IPS-18c (cell line): Measurements from ENCODE around the gene METAP2.
"Not testable (repeated sequence)": the region's sequence is repeated elsewhere in the genome, so short reads cannot be mapped to it uniquely, and the experiment has no call there.

Experiments
- H3K4me3 ChIP-seq: 2 replicates; pipeline ENCODE4 v1.7.0; 2013; ENCODE audit warnings: low read depth, mild to moderate bottlenecking, low read length, moderate library complexity; ENCODE audit not compliant: insufficient read depth
- H3K9me3 ChIP-seq: one replicate; pipeline ENCODE4 v1.6.1; 2013; ENCODE audit warnings: mild to moderate bottlenecking, low read length, moderate library complexity; ENCODE audit not compliant: control insufficient read depth, insufficient read depth

Gene METAP2

DNA sequence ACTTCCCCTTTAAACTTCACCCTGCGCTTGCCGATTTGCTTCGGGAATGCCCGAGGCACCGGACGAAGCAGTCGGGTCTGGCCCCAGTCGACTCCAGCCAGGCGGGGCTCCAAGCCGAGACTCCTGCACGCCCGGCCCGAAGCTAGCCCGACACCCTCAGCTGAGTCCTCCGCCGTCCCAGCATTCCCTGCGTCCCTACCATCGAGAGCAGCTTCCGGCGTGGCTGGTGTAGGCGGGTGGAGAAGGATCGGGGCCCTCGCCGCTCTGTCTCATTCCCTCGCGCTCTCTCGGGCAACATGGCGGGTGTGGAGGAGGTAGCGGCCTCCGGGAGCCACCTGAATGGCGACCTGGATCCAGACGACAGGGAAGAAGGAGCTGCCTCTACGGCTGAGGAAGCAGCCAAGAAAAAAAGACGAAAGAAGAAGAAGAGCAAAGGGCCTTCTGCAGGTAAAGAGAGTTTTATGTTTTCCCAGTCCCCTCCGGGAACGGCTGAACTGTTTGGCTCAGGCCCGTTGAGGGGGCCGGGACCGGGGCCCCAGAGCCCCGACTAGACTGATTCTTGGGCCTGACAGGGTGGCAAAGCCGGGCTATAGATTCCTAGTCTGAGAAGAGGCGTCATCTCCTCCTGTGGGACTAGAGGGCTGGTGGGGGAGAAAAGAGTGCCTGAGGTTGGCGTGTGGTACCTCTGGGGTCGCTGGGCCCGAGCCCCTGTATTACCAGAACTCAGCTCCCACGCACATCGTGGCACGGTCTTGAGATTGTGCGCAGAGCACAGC lies at the start of gene METAP2:
TSS of gene METAP2 (plus strand) at position 269 of the 776 bp plus-strand sequence. CDS start at position 297, 28 bp downstream.
- H3K9me3 ChIP-seq, result no peaks in the 10 kb centered on the region
- H3K4me3 ChIP-seq, result peak within 1 kb of the TSS; percentile 88

DNA sequence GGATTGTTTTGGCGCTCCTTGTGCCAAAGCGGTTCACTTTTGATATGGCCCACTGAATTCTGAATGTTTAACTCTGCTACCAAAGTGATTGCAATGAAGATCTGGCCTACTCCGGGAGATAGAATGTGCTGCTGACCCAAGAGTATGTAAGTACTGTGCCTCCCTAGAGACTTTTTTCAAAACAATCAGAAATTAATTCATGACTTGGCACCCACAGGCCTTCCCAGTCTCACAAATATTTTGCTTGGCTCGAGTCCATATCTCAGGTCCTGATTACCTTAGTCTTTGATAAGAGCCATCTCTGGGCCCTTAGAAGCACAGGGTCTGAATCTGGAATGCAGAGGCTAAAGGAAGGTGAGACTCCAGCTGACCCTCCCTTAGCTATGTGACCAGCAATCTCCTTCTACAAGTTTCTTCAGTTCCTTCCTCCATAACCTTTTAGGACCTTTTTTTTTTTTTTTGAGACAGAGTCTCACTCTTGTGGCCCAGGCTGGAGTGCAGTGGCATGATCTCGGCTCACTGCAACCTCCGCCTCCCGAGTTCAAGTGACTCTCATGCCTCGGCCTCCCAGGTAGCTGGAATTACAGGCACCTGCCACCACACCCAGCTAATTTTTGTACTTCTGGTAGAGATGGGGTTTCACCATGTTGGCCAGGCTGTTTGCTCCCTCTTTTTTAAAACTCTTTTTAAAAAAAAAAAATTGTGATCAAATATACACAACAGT lies 49.5 kb upstream of the METAP2 start:
- H3K4me3 ChIP-seq, result no peak overlapping the region
- no peaks in the 10 kb centered on the region for H3K9me3 ChIP-seq

DNA sequence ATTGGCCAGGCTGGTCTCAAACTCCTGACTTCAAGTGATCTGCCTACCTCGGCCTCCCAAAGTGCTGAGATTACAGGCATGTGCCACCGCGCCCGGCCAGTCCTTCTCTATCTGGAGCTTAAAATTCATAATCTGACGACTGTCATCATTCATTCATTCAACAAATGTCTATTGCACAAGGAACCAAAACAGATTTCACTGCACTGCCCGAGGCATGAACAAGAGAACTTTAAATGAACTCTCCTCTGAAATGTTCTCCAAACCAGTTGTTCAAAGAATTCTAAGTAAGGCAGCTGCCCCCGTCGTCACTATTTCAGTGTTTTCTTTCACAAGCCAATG lies 44.8 kb upstream of the METAP2 start:
- Histone ChIP-seq H3K9me3 (no peaks in the 10 kb centered on the region), H3K4me3 (no peak overlapping the region)

- H3K4me3 ChIP-seq, result no peak overlapping the region
- H3K9me3 ChIP-seq, result no peaks in the 10 kb centered on the region
These were observed 42.8 kb upstream of the METAP2 start for GRCh38 chr12:95431120-95431519.

DNA sequence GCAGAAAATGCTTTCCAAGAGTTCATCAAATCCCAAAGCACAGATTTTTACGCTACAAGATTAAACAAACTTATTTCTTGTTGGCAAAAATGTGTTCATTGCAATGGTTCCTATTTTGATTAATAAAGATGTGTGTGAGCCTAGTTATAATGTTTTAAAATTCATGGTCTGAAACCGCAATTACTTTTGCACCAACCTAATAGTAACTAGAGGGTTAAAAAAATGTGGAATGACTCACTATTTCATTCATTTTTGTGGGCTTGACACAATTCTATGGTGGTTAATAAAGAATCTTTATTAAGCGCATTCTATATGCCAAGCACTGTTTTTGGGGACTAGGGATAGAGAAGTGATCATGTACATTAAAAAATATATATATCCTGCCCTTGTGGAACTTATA lies 38.6 kb upstream of the METAP2 start:
- Histone ChIP-seq H3K4me3 (no peak overlapping the region), H3K9me3 (no peaks in the 10 kb centered on the region)

DNA sequence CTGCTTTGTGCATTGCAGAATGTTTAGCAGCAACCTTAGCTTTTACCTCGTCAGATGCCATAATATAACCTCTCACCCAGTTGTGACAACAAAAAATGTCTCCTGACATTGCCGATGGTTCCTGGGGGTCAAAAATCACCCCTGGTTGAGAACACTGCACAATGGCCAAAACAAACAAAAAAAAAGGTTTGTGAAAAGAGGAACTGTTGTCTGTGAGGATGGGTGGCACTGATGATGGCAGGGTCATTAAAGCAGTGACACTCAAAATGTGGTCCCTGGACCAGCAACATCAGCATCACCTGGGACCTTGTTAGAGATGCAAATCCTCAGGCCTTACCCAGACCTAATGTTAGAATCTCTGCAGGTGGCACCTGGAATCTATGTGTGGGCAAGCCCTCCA lies 36.4 kb upstream of the METAP2 start:
- H3K4me3 ChIP-seq, result no peak overlapping the region
- no peaks in the 10 kb centered on the region for H3K9me3 ChIP-seq

DNA sequence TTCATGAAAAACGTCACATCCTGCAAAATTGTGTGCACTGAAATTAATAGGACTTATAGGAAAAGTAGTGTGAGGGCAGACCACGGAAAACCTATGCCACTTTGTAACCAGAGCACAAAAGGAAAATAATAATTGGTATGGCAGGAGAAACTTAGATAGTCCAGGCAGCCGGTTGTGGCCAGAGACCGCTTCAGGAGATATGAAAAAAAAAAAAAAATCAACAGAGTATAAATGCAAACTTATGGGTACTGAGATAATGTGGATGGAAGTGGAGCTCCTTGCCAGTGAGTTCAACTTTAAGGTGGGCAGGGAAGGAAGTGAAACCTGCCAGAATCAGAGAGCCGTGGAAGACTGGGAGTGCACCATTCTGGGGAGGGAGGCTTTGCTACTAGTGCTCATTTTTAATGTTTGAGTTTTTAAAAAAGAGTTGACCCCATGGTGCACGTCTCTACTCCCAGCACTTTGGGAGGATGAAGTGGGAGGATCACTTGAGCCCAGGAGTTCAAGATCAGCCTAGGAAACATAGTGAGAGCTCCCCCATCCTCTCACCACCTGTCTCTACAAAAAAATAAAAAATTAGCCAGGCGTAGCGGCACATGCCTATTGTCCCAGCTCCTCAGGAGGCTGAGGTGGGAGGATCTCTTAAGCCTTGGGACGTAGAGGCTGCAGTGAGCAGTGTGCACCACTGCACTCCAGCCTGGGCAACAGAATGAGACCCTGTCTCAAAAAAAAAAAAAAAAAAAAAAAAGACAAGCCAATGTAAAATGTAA lies 34.3 kb upstream of the METAP2 start:
- no peaks in the 10 kb centered on the region for H3K9me3 ChIP-seq
- H3K4me3 ChIP-seq, result no peak overlapping the region

- Histone ChIP-seq H3K9me3 (no peaks in the 10 kb centered on the region), H3K4me3 (no peak overlapping the region)
These were observed 33.6 kb upstream of the METAP2 start for GRCh38 chr12:95440401-95440800.

- peaks cover 2% of the 10 kb centered on the region for H3K9me3 ChIP-seq
- no peak overlapping the region for H3K4me3 ChIP-seq
These were observed 30.5 kb upstream of the METAP2 start for GRCh38 chr12:95443459-95443858.

DNA sequence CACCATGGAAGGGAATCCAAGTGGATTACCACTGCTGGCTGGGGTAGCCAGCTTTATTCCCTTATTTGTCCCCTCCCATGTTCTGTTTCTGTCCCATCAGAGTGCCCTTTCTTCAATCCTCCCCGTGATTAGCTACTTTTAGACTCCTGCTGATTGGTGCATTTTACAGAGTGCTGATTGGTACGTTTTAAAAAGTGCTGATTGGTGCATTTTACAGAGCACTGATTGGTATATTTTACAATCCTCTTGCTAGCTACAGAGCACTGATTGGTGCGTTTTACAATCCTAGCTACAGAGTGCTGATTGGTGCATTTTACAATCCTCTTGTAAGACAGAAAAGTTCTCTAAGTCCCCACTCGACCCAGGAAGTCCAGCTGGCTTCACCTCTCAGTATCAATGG lies 28.9 kb upstream of the METAP2 start:
- not testable (repeated sequence) for H3K9me3 ChIP-seq, H3K4me3 ChIP-seq

DNA sequence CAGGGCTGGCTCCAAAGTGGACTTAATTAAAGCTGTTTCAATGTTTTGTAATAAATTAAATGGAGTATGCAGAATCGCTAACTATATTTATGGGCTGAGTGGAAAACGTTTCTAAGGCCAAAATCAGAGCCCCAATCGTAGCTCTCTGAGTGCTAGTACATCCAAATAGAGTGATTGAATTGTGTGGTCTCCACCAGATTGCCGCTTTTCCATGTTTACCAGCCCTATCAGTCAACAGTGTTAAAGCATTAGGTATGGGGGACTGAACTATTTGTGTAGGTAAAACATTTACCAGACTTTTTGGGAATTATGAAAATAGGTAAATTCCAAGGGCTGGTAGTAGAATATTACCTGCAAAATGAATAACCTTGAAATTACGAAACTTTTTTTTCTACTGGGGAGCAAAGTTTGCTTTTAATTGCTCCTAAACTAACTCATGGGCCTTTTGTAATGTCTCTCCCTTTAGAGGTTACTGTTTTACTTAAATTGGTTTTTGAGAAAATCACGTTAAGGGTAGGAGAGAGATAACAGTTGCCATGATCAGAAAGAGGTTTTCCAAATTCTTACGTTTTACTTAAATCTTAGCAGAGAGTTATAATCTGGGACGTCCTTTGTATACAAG lies 28.0 kb upstream of the METAP2 start:
- H3K4me3 ChIP-seq, result peak overlapping the region; percentile 12; the same call in 1 of the 2 replicates
- H3K9me3 ChIP-seq, result peaks cover 2% of the 10 kb centered on the region

DNA sequence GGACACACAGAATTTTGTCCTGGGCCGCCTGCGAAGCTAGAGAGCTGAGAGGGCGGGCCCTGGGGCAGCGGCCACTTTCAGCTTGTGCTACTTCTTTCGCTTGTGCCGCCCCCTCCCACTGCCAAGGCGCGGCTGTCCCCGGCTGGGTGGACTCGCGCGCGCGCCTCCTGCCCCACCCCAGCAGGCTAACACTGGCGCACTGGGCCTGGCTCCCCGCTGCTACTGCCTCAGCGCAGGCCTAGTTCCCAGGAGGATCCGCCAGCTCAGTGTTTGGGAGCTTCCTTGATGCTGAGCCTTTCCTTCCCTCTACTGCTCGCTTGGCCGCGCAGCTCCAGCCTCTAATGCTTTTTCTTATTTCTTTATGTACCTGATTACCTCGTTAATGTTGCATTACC lies 27.4 kb upstream of the METAP2 start:
- Histone ChIP-seq H3K4me3 (peak overlapping the region; percentile 12; the same call in 1 of the 2 replicates), H3K9me3 (peaks cover 2% of the 10 kb centered on the region)

GRCh38 chr12:95449656-95450055 lies 24.3 kb upstream of the METAP2 start:
- H3K4me3 ChIP-seq, H3K9me3 ChIP-seq: not testable (repeated sequence)

- not testable (repeated sequence) for H3K4me3 ChIP-seq, H3K9me3 ChIP-seq
These were observed 21.5 kb upstream of the METAP2 start for GRCh38 chr12:95452501-95452900.

- not testable (repeated sequence) for H3K9me3 ChIP-seq, H3K4me3 ChIP-seq
These were observed 20.1 kb upstream of the METAP2 start for GRCh38 chr12:95453881-95454280.

DNA sequence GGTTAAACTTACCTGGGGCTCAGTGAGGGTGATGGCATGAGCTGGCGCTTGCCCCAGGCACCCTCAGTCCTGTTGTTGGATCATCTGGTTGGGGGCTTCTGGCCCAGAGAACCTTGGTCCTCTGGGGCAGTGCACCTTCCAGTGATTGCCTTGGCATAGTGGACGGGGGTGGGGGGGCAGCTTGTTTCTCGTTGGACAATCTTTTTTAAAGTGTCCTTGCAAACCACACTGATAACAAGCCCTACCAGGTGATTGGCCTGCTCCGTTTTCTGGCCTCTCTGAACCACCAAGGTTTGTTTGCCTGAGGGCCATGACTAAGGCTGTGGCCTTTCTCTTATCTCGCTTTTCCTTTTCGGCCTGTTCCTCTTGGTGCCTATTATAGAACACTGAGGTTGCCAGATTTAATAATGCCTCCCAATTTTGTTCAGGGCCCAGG lies 19.2 kb upstream of the METAP2 start:
- not testable (repeated sequence) for H3K9me3 ChIP-seq, H3K4me3 ChIP-seq

DNA sequence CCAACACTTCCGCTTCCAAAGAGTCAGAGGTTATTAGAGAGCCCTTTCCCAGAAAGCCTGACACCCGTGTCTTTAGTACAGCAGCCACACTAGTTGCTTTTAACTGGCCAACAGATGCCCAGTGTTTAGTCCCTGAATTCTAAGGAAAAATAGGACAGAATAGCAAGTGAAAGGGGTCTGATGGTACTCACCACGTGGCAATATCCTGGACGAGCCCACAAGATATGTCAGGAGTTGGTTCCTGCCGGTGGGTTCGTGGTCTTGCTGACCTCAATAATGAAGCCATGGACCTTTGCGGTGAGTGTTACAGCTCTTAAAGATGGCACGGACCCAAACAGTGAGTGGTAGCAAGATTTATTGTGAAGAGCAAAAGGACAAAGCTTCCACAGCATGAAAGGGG lies 16.3 kb upstream of the METAP2 start:
- not testable (repeated sequence) for H3K4me3 ChIP-seq

More for the DNA sequence above, 16.3 kb upstream of the METAP2 start:
- not testable (repeated sequence) for H3K9me3 ChIP-seq
